Panc1 (cell line): ENCODE measurements around the gene LHFPL2.

Experiments used
- CTCF ChIP-seq: fragments of 450-650 bp; IDR thresholded peaks from 2 replicates; pipeline ENCODE4 v1.5.1; 2017; ENCODE audit warnings: mild to moderate bottlenecking
- POLR2AphosphoS5 ChIP-seq: IDR thresholded peaks from 2 replicates; pipeline ENCODE4 v1.6.1; 2012; ENCODE audit warnings: mild to moderate bottlenecking, low read depth, low read length, moderate library complexity
- REST ChIP-seq, 2 experiments: IDR thresholded peaks; 2 replicates each; pipeline ENCODE4 v1.6.1; 2011 to 2012; ENCODE audit warnings: low read depth in 2 of 2, control low read depth in 1 of 2, low read length in 1 of 2, mild to moderate bottlenecking in 1 of 2, moderate library complexity in 1 of 2; ENCODE audit not compliant: insufficient read depth in 1 of 2
- SIN3A ChIP-seq: IDR thresholded peaks from 2 replicates; pipeline ENCODE4 v1.6.1; 2012; ENCODE audit warnings: low read depth, mild to moderate bottlenecking, low read length, moderate library complexity, borderline replicate concordance; ENCODE audit not compliant: insufficient read depth
- TCF7L2 ChIP-seq: IDR thresholded peaks from 2 replicates; pipeline ENCODE4 v1.6.1; 2011; ENCODE audit warnings: mild to moderate bottlenecking, low read depth, low read length, inconsistent platforms

GRCh38 chr5:78696637-78697036, 48.1 kb upstream of the LHFPL2 start:
- TF ChIP-seq CTCF, result no peak
- no peak for TF ChIP-seq POLR2AphosphoS5
- no peak for TF ChIP-seq REST (IDR thresholded peaks at IDR 0.05; ENCODE audit: insufficient read depth in 1 of 2, low read depth in 2 of 2, low read length in 1 of 2)
- no peak for TF ChIP-seq SIN3A
- TF ChIP-seq TCF7L2, result no peak
